GM19372 (cell line): ENCODE data around the gene NBPF10.
"Not testable (repeated sequence)": the region's sequence is repeated elsewhere in the genome, so short reads cannot be mapped to it uniquely, and the experiment has no call there.

Experiments
- ATAC-seq: cut with Tn5 transposase; IDR thresholded peaks from one replicate; pipeline ENCODE4 v1.9.1; 2021; ENCODE audit warnings: mild to moderate bottlenecking, low read depth, moderate library complexity; ENCODE audit not compliant: unreplicated experiment

Gene NBPF10

GRCh38 chr1:146144465-146144864, at the start of gene NBPF10:
Gene NBPF10 (minus strand): TSS chr1:146144804. CDS start chr1:146144769, 35 bp downstream.
- ATAC-seq, result not testable (repeated sequence)

- not testable (repeated sequence) for ATAC-seq
Measured at GRCh38 chr1:146174531-146174930, 29.9 kb upstream of the NBPF10 start.

GRCh38 chr1:146167740-146168139, 23.1 kb upstream of the NBPF10 start:
- ATAC-seq, result not testable (repeated sequence)

- not testable (repeated sequence) for ATAC-seq
Measured at GRCh38 chr1:146167273-146167672, 22.7 kb upstream of the NBPF10 start.
